Activated naive CD8-positive, alpha-beta T cell treated with anti-CD3 and anti-CD28 coated beads, Interleukin-2, amount 50 U/mL, for 24 hours (primary cell): Measurements from ENCODE around the gene SORD.
"Not testable (repeated sequence)": the region's sequence is repeated elsewhere in the genome, so short reads cannot be mapped to it uniquely, and the experiment has no call there.

Source experiments
- ATAC-seq: fragments of 150-1000 bp; cut with Tn5 transposase; one replicate; pipeline ENCODE4 v1.10.0; 2021
- DNase-seq: peaks from one replicate; pipeline ENCODE4 v3.0.0; 2021
- H3K27ac Mint-ChIP-seq: one replicate; pipeline ENCODE4 v1.8.0; 2021; ENCODE audit warnings: mild to moderate bottlenecking, mixed read lengths
- H3K27me3 Mint-ChIP-seq: one replicate; pipeline ENCODE4 v1.8.0; 2021; ENCODE audit warnings: mixed read lengths
- H3K36me3 Mint-ChIP-seq: one replicate; pipeline ENCODE4 v1.8.0; 2021; ENCODE audit warnings: low read depth, mixed read lengths
- H3K4me1 Mint-ChIP-seq: one replicate; pipeline ENCODE4 v1.8.0; 2021; ENCODE audit warnings: mixed read lengths
- H3K4me3 Mint-ChIP-seq: one replicate; pipeline ENCODE4 v1.8.0; 2021; ENCODE audit warnings: mild to moderate bottlenecking, moderate library complexity, mixed read lengths
- H3K9me3 Mint-ChIP-seq: one replicate; pipeline ENCODE4 v1.8.0; 2021; ENCODE audit warnings: mixed read lengths

The SORD gene

GRCh38 chr15:45022871-45023658 is at the start of gene SORD:
Gene SORD (plus strand): TSS chr15:45023195. CDS start chr15:45023284, 89 bp downstream.
- peak within 1 kb of the TSS; percentile 89 for H3K4me3 Mint-ChIP-seq
- H3K9me3 Mint-ChIP-seq = no peaks in the 10 kb centered on the region
- peak; percentile 98 for ATAC-seq
- peaks cover 33% of the 10 kb centered on the region for H3K4me1 Mint-ChIP-seq
- H3K27ac Mint-ChIP-seq = peak within 1 kb of the TSS; percentile 61
- peaks cover 7% of the 10 kb centered on the region for H3K36me3 Mint-ChIP-seq
- peak; percentile 97 for DNase-seq
- peaks cover 9% of the 10 kb centered on the region for H3K27me3 Mint-ChIP-seq

GRCh38 chr15:44976183-44976582 is 46.8 kb upstream of the SORD start:
- not testable (repeated sequence) for H3K4me3 Mint-ChIP-seq, ATAC-seq, DNase-seq, H3K27me3 Mint-ChIP-seq, H3K36me3 Mint-ChIP-seq, H3K27ac Mint-ChIP-seq, H3K9me3 Mint-ChIP-seq, H3K4me1 Mint-ChIP-seq

- H3K27ac Mint-ChIP-seq, H3K4me1 Mint-ChIP-seq, H3K4me3 Mint-ChIP-seq, DNase-seq, H3K9me3 Mint-ChIP-seq, ATAC-seq, H3K36me3 Mint-ChIP-seq, H3K27me3 Mint-ChIP-seq: not testable (repeated sequence)
Measured at GRCh38 chr15:44977781-44978180, 45.2 kb upstream of the SORD start.

DNA sequence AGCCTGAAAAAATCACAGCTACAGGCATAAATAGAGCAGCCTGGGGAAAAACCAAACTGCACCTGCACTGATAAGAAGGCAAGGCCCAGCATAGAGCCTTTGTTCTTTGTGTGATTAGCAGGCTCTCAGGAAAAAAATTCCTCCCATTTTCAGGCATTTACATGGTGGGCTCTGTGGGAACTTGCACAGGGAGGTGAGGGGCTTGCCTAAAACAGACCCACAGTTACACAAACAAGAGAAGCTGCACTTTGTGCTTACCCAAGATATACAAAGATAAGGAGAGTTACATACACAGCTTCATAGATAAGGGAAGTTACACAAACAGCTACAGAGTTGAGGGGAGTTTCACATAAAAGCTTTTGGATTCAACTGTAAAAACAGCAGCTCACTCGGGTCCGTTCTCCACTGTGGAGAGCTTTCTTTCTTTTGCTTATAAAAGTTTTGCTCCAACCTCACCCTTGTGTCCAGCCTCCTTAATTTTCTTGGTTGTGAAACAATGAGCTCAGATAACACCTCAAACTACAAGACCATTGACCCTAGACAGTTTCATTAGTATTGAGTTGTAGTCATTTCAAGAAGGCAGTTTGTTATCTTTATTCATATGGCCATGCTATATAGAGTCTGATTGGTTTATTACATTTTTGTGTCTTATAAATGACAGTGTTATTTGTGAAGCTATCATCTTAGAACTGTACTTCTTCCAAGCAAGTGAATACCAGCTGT is 43.2 kb upstream of the SORD start:
- not testable (repeated sequence) for DNase-seq, ATAC-seq, H3K4me1 Mint-ChIP-seq, H3K4me3 Mint-ChIP-seq, H3K27ac Mint-ChIP-seq, H3K9me3 Mint-ChIP-seq, H3K27me3 Mint-ChIP-seq, H3K36me3 Mint-ChIP-seq

DNA sequence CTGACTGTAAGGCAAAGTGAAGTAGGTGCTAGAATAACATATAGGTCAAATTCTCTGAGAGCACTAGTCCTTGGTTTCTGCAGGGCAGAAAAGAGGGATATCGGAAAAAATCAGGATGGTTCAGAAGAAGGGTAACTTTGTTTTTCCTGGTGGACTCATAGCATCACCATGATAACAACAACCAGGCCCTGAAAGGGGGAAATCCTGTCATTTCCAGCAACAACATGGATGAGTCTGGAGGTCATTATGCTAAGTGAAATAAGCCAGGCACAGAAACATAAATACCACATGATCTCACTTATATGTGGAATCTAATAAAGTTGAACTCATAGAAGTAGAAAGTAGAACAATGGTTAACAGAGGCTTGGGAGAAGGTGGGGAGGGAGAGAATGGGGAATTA is 38.9 kb upstream of the SORD start:
- not testable (repeated sequence) for H3K27me3 Mint-ChIP-seq, ATAC-seq, H3K9me3 Mint-ChIP-seq, H3K36me3 Mint-ChIP-seq, DNase-seq, H3K27ac Mint-ChIP-seq, H3K4me3 Mint-ChIP-seq
- peaks cover 11% of the 10 kb centered on the region for H3K4me1 Mint-ChIP-seq

DNA sequence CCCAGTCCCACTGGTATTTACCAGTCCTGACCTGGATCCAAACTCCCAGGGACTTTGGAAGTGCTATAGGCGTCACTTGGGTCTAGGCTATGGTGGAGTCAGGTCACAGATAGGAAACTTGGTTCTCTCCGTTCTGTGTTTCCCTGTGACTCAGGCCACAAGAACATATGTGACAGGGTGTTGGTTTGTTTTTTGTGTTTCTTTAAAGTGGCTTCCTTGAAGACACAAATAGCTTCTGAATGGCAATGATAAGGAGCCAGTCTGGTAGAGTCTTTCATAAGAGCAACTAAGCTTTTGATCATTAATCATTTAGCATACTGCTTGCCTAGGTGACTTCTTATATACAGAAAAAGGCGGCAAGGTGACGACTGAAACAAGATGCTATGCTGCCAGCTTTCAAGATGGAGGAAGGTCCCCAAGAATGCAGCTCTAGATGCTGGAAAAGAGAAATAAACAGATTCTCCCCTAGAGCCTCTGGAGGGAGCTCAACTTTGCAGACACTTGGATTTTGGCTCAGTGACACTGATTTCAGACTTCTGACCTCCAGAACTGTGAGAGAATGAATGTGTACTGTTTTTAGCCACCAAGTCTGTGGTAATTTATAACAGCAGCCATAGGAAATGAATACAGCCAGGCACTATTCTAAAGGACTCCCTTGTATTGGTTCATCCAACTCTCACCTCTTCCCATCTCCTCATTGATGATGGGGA is 36.5 kb upstream of the SORD start:
- not testable (repeated sequence) for DNase-seq, H3K27me3 Mint-ChIP-seq, H3K36me3 Mint-ChIP-seq, H3K9me3 Mint-ChIP-seq, ATAC-seq, H3K4me3 Mint-ChIP-seq, H3K27ac Mint-ChIP-seq
- peaks cover 11% of the 10 kb centered on the region for H3K4me1 Mint-ChIP-seq

DNA sequence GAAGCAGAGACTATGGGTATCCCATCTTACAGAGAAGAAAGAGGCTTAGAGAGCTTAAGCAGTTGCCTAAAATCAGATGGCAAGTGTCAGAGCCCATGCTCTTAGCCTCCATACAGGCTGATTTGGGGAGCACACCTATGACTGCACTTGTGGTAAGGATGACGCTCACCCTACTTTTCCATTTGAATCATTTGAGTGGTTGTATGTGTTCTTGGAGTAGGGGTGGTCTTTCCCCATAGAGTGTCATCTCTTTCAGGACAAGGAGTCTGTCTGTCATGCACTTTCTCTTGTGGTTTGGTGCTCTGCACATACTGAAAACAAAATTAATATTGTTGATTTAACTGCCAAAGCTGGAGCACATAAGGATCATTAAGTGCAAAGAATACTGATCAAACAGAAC is 35.3 kb upstream of the SORD start:
- H3K27ac Mint-ChIP-seq = not testable (repeated sequence)
- H3K27me3 Mint-ChIP-seq = peaks cover 17% of the 10 kb centered on the region
- peak; percentile 93 for ATAC-seq

GRCh38 chr15:44988184-44988869 is 34.7 kb upstream of the SORD start:
- ATAC-seq, H3K27ac Mint-ChIP-seq, DNase-seq, H3K36me3 Mint-ChIP-seq, H3K4me3 Mint-ChIP-seq, H3K9me3 Mint-ChIP-seq: not testable (repeated sequence)
- Mint-ChIP-seq H3K27me3 (peaks cover 23% of the 10 kb centered on the region), H3K4me1 (peaks cover 11% of the 10 kb centered on the region)

More for the DNA sequence above, 35.3 kb upstream of the SORD start:
- H3K4me3 Mint-ChIP-seq, H3K36me3 Mint-ChIP-seq, DNase-seq, H3K9me3 Mint-ChIP-seq: not testable (repeated sequence)
- peaks cover 11% of the 10 kb centered on the region for H3K4me1 Mint-ChIP-seq

DNA sequence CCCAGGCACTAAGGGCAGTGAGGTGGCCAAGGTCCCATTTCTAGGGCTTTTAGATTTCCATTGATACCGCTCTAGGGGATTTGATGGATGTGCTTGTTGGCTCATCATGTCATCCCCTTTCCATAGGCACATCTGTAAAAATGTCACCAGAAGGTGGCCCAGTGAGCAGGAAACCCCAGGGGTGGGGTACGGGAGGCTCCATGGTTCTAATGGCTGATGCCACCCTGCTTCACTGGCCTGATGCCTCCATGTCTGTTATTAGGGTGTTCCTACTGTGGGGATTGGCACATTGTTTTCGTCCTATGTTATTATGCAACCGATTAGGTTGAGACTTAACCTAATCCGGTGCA is 34.1 kb upstream of the SORD start:
- ATAC-seq, H3K36me3 Mint-ChIP-seq, H3K4me3 Mint-ChIP-seq, H3K27ac Mint-ChIP-seq, DNase-seq, H3K9me3 Mint-ChIP-seq: not testable (repeated sequence)
- Mint-ChIP-seq H3K4me1 (peaks cover 11% of the 10 kb centered on the region), H3K27me3 (peaks cover 25% of the 10 kb centered on the region)

- not testable (repeated sequence) for DNase-seq, ATAC-seq, H3K4me1 Mint-ChIP-seq, H3K9me3 Mint-ChIP-seq, H3K27ac Mint-ChIP-seq, H3K4me3 Mint-ChIP-seq, H3K36me3 Mint-ChIP-seq
- peaks cover 10% of the 10 kb centered on the region for H3K27me3 Mint-ChIP-seq
Measured at GRCh38 chr15:44997632-44998031, 25.4 kb upstream of the SORD start.

- H3K4me3 Mint-ChIP-seq = no peak overlapping the region
- ATAC-seq = no peak
- H3K27me3 Mint-ChIP-seq = peaks cover 2% of the 10 kb centered on the region
Measured at GRCh38 chr15:44999105-44999504, 23.9 kb upstream of the SORD start.

GRCh38 chr15:45001180-45001579 is 21.8 kb upstream of the SORD start:
- not testable (repeated sequence) for ATAC-seq

More at GRCh38 chr15:44999105-44999504, 23.9 kb upstream of the SORD start:
- H3K27ac Mint-ChIP-seq = no peak overlapping the region
- H3K4me1 Mint-ChIP-seq = peaks cover 3% of the 10 kb centered on the region
- DNase-seq = no peak
- H3K36me3 Mint-ChIP-seq = no peaks in the 10 kb centered on the region
- H3K9me3 Mint-ChIP-seq = no peaks in the 10 kb centered on the region

DNA sequence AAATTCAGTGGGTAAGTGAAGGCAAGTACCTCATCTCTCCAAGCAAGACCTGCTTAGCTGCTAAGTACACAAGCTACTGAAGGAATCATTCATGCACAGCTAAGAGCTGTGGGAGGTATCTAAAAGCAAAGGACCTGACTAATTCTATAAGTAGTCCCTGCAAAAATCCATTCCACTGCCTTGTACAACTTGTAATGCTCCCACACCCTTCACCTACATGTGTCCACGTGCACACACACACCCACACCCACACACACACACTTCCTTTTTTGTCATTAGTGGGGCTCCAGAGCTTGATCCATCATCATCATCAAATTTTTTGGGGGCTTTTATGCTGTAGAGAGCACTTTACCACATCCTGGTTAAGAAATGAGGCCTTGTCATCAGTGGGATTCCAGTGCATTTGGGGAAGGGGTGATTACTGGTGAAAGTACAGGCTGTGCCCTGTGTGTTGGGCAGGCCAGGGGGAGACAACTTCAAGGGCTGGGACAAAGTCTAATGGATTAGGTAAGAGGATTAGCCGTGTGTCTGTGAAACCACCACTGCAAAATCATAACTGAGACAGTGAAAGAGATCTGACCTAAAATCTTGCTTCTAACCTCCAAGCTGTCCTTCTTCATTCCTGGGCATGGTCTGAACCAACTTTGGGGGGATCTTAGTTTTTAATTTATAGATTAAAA is 19.1 kb upstream of the SORD start:
- H3K36me3 Mint-ChIP-seq, H3K4me1 Mint-ChIP-seq, DNase-seq, ATAC-seq, H3K27me3 Mint-ChIP-seq, H3K4me3 Mint-ChIP-seq: not testable (repeated sequence)
- peak overlapping the region; percentile 41 for H3K27ac Mint-ChIP-seq
- H3K9me3 Mint-ChIP-seq = peaks cover 17% of the 10 kb centered on the region

More at GRCh38 chr15:45001180-45001579, 21.8 kb upstream of the SORD start:
- H3K9me3 Mint-ChIP-seq, H3K4me1 Mint-ChIP-seq, DNase-seq, H3K27me3 Mint-ChIP-seq, H3K4me3 Mint-ChIP-seq, H3K27ac Mint-ChIP-seq, H3K36me3 Mint-ChIP-seq: not testable (repeated sequence)
